HAP-1 (cell line): ENCODE measurements around the gene DNAH2.
A peak's percentile ranks its signal among the peaks of the same experiment; 100 is the strongest.
"Not testable (repeated sequence)": the region's sequence is repeated elsewhere in the genome, so short reads cannot be mapped to it uniquely, and the experiment has no call there.

ENCODE experiments used
- DNase-seq, 2 experiments: peaks; one replicate each; pipeline ENCODE4 v3.0.0-alpha.2; 2016 to 2020; ENCODE audit warnings: low spot score in 2 of 2
- H3K27me3 ChIP-seq: fragments of 250-450 bp; sonication (Bioruptor Pico); 2 replicates; pipeline ENCODE4 v1.5.1; 2020; ENCODE audit warnings: low read depth, mild to moderate bottlenecking, moderate library complexity
- H3K36me3 ChIP-seq: fragments of 250-450 bp; sonication (Bioruptor Pico); replicated peaks from 2 replicates; pipeline ENCODE4 v1.5.1; 2020; ENCODE audit warnings: mild to moderate bottlenecking
- H3K4me1 ChIP-seq: fragments of 250-450 bp; sonication (Bioruptor Pico); 2 replicates; pipeline ENCODE4 v1.5.1; 2020; ENCODE audit warnings: mild to moderate bottlenecking
- H3K4me3 ChIP-seq: fragments of 250-450 bp; sonication (Bioruptor Pico); 2 replicates; pipeline ENCODE4 v1.5.1; 2020; ENCODE audit warnings: mild to moderate bottlenecking, moderate library complexity
- H3K9me3 ChIP-seq: fragments of 250-450 bp; sonication (Bioruptor Pico); 2 replicates; pipeline ENCODE4 v1.5.1; 2020; ENCODE audit warnings: mild to moderate bottlenecking, moderate library complexity
- in situ Hi-C: fragments of 300-500 bp; cut with MboI; formaldehyde crosslinking; loops from 3 replicates; pipeline ENCODE4 v1.14.3; 2020; ENCODE audit warnings: low sequenced_read_pairs, inconsistent platforms, mixed read lengths

The DNAH2 gene

DNA sequence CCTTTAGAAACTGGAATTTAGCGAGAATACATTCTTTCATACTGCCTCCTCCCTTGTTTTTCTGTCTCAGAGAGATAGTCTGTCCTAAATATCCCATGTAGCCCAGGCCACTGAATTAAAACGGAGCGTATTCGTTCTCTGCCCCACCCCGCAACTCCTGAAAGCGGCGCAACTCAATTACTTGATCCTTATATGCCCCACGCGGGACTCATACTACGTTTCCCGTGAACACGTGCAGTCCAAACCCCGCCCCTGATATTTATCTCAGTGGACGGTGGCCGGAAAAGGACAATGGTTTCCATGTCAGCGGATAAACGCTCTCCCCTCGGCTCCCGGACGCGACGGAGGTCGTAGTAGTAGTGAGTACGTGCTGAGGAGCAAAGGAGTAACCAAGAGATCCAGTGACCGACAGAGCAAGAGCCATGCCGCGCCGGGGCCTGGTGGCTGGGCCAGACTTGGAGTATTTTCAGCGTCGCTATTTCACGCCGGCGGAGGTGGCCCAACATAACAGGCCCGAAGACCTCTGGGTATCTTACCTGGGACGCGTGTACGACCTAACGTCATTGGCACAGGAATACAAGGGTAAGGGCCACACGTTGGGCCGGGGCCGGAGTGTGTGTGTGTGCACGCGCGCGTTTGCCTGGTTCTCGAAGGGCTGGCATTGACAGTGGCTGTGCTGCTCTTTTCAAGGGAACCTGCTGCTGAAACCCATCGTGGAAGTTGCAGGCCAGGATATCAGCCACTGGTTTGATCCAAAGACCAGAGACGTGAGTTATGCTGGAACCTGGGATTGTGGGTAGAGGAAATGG, 140.4 kb downstream of the DNAH2 start, which contains the start of gene CYB5D1:
TSS of gene CYB5D1 (plus strand) at position 291 of the 809 bp plus-strand sequence. CDS start at position 423, 132 bp downstream.
- peaks cover 12% of the 10 kb centered on the region for H3K36me3 ChIP-seq

DNA sequence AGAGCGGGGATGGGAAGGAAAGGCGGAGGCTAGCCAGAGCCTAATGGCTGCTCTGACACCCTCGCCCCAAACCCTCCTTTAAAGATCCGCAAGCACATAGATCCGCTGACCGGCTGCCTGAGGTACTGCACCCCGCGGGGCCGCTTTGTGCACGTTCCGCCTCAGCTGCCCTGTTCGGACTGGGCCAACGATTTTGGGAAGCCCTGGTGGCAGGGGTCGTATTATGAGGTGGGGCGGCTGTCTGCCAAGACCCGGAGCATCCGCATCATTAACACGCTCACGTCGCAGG, 140.9 kb downstream of the DNAH2 start:
- Histone ChIP-seq H3K4me3 (peak overlapping the region; percentile 63), H3K4me1 (peaks cover 27% of the 10 kb centered on the region), H3K27me3 (no peaks in the 10 kb centered on the region), H3K9me3 (no peaks in the 10 kb centered on the region), H3K36me3 (peaks cover 14% of the 10 kb centered on the region)
- in situ Hi-C loops: no loop called here
- peak; percentile 61 to 76 for DNase-seq

More for the DNA sequence above, 140.4 kb downstream of the DNAH2 start, which contains the start of gene CYB5D1:
- Histone ChIP-seq H3K9me3 (no peaks in the 10 kb centered on the region), H3K27me3 (no peaks in the 10 kb centered on the region), H3K4me3 (peak within 1 kb of the TSS; percentile 63), H3K4me1 (peaks cover 22% of the 10 kb centered on the region)
- peak; percentile 93 for DNase-seq
- in situ Hi-C loops: no loop called here

DNA sequence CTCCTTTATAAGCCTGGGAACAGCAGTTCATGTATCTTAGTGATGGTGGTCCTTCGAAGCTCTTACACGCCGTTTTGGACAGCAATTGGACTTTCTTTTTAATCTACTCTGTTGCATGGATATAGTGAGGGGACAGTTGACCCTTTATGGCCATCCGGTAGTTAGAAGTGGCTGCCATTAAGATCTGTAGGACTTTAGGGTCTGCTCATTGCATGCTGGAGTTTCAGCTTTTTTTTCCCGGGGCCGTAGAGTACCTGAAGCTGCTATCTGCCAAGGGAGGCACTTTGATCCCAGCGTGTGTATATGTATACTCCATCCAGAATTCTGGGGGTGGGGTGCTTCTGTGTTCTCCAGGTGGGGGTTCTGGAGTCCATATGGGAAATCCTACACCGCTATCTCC, 141.5 kb downstream of the DNAH2 start:
- Histone ChIP-seq H3K36me3 (peaks cover 20% of the 10 kb centered on the region), H3K4me1 (peaks cover 27% of the 10 kb centered on the region), H3K9me3 (no peaks in the 10 kb centered on the region), H3K4me3 (peak overlapping the region; percentile 63; the same call in 1 of the 2 replicates), H3K27me3 (no peaks in the 10 kb centered on the region)
- in situ Hi-C loops: no loop called here
- no peak for DNase-seq

DNA sequence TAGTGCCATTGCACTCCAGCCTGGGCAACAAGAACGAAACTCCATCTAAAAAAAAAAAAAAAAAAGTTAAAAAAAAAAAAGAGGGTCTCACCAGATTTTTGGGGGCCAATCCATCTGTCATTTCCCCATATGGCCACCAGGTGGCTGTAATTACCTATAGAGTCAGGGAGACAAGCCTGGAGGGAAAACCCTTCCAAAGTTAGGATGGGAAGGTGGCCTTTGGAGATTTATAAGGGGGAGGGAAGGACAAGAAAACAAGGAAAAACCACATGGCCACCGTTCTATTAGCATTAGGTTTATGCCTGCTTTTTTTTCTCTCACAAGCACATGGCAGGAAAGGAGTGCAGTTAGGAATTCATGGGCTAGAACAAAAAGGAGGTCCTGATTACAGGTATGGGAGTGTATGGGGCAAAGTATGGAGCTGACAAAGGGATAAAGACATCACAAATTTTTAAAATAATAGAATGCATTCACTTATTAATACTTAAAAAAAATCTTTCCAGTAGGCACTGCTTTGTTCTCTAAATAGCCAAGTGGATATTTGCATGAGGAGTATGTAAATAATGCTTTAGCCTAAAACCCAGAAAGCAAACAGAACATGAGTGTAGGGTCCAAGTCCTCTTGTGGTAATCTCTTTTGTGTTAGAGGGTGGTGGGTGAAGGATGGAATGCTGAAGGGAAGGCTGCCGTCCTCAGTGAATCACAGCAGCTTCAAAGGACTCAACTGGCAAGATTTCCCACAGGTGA, 145.3 kb downstream of the DNAH2 start:
- in situ Hi-C loops: loop anchor here (5.0 kb wide), 1 partner anchor 39 kb away; no protein-coding TSS in a partner anchor
- Histone ChIP-seq H3K4me1 (peaks cover 16% of the 10 kb centered on the region), H3K36me3 (peaks cover 36% of the 10 kb centered on the region), H3K27me3 (no peaks in the 10 kb centered on the region), H3K9me3 (no peaks in the 10 kb centered on the region), H3K4me3 (no peak overlapping the region)
- DNase-seq: peak; percentile 64 to 74

DNA sequence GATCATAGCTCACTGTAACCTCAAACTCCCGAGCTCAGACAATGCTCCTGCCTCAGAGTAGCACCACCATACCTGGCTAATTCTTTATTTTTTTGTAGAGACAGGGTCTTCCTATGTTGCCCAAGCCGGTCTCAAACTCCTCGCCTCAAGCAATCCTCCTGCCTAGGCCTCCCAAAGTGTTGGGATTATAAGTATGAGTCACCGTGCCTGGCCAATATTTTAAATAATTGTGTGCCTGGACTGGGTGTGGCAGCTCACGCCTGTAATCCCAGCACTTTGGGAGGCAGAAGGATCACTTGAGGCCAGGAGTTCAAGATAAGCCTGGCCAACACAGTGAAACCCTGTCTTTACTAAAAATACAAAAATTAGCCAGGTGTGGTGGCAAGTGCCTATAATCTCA, 146.8 kb downstream of the DNAH2 start:
- not testable (repeated sequence) for DNase-seq, H3K27me3 ChIP-seq, H3K4me3 ChIP-seq, H3K4me1 ChIP-seq, H3K9me3 ChIP-seq
- peaks cover 33% of the 10 kb centered on the region for H3K36me3 ChIP-seq
- in situ Hi-C loops: loop anchor here (5.0 kb wide), 1 partner anchor 38 kb away; no protein-coding TSS in a partner anchor

DNA sequence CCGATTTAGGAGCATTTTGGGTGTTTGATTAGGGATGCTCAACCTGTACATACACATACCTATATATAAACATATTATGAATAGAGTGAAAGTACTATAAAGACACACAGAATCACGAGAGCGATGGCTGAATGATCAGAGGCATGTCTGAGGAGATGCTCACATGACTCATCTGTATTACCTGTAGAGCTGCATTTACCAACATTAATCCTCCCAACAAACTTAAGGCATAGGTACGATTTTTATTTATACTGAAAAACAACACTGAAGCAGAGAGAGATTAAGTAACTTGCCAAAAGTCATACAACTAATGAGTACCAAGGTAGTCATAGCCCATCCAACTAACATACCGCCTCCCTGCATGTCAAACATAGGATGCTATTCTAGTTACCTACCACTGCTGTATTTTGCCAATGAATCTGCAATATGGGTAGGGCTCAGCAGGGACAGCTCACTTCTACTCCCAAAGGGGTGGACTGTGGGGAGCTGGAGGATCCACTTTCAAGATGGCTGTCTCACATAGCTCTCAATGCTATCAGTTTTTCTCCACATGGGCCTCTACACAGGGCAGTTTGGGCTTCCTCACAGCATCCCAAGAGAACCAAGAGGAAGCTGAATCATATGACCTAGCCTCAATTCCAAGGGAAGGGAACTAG, 147.6 kb downstream of the DNAH2 start:
- no peak for DNase-seq
- H3K9me3 ChIP-seq: no peaks in the 10 kb centered on the region
- in situ Hi-C loops: loop anchor here (5.0 kb wide), 1 partner anchor 37 kb away; no protein-coding TSS in a partner anchor
- no peak overlapping the region for H3K4me3 ChIP-seq
- peaks cover 8% of the 10 kb centered on the region for H3K4me1 ChIP-seq
- no peaks in the 10 kb centered on the region for H3K27me3 ChIP-seq
- peaks cover 30% of the 10 kb centered on the region for H3K36me3 ChIP-seq

DNA sequence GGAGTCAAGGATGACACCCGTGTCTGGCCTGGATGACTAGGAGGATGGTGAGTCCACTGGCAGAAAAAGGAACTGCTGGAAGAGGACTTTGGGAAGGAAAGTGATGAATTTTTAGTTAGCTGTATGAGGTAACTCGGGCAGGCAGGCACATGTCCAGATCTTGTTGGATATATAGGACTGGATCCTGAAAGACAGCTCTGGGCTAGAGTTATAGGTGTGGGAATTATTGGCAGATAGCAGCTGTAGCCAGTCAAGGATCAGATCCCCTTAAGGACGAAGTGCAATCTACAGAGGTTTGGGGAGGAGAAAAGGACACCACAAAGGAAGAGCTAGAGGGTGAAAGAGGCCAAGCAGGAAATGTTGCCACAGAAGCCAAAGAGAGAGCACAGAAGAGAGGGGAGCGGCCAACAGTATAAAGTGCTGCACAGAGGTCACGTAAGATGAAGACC, 150.4 kb downstream of the DNAH2 start:
- no peak overlapping the region for H3K4me3 ChIP-seq
- H3K27me3 ChIP-seq: no peaks in the 10 kb centered on the region
- peaks cover 37% of the 10 kb centered on the region for H3K36me3 ChIP-seq
- H3K4me1 ChIP-seq: peaks cover 6% of the 10 kb centered on the region
- H3K9me3 ChIP-seq: no peaks in the 10 kb centered on the region
- no peak for DNase-seq
- in situ Hi-C loops: no loop called here

DNA sequence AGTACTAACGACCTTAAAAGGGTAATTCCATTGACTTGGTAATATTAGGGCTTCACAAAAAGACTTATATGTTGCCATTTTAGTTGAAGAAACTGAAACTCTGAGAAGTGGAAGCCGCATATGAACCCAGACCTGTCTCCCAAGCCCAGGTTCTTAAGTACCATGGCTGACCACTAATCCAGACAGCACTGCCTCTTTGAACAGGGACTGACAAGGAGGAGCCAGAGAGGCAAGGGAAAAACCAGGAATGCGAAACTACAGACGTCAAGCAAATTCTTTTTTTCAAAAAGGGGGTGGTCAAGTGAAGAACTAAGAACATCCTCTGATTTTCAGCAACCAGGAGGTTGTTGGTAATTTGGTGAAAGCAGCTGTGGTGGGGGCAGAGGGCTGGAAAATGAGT, 155.5 kb downstream of the DNAH2 start:
- Histone ChIP-seq H3K4me1 (no peaks in the 10 kb centered on the region), H3K9me3 (no peaks in the 10 kb centered on the region), H3K4me3 (no peak overlapping the region), H3K36me3 (peaks cover 45% of the 10 kb centered on the region), H3K27me3 (no peaks in the 10 kb centered on the region)
- in situ Hi-C loops: no loop called here
- DNase-seq: no peak

DNA sequence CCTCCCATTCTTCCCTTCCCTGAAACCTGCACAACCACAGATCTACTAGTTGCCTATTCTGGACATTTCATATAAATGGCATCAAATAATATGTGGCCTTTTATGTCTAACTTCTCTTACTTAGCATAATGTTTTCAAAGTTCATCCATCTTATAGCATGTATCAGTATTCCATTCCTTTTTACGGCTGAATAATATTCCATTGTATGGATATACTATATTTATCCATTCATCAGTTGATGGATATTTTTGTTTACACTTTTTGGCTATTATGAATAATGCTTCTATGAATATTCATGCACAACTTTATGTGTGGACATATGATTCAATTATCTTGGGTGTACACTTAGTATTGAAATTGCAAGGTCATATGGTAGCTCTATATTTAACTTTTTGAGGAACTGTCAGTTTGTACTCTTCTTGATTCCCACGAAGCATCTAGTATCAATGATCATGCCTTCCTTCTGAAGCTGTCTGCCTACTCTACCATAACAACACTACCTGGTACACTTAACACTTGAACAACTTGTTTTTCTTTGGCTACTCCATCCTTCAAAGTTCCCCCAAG, 158.3 kb downstream of the DNAH2 start:
- Histone ChIP-seq H3K4me1 (no peaks in the 10 kb centered on the region), H3K4me3 (no peak overlapping the region), H3K27me3 (no peaks in the 10 kb centered on the region), H3K36me3 (peaks cover 58% of the 10 kb centered on the region), H3K9me3 (no peaks in the 10 kb centered on the region)
- in situ Hi-C loops: no loop called here
- DNase-seq: no peak

DNA sequence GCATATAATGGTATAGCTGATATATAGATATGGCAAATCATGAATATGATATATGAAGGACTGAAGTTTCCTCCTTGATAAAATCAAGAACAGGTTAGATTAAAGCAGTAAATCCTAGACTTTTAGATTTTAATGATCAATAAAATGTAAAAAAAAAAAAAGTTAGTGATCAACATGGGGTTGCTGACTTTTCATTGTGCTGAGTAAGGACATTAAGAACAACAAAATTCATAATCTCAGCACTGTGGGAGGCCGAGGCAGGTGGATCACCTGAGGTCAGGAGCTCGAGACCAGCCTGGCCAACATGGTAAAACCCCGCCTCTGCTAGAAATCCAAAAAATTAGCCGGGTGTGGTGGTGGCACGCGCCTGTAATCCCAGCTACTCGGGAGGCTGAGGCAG, 160.7 kb downstream of the DNAH2 start:
- H3K4me3 ChIP-seq: no peak overlapping the region
- peaks cover 62% of the 10 kb centered on the region for H3K36me3 ChIP-seq
- peaks cover 9% of the 10 kb centered on the region for H3K4me1 ChIP-seq
- H3K27me3 ChIP-seq: no peaks in the 10 kb centered on the region
- no peaks in the 10 kb centered on the region for H3K9me3 ChIP-seq
- no peak for DNase-seq
- in situ Hi-C loops: no loop called here

DNA sequence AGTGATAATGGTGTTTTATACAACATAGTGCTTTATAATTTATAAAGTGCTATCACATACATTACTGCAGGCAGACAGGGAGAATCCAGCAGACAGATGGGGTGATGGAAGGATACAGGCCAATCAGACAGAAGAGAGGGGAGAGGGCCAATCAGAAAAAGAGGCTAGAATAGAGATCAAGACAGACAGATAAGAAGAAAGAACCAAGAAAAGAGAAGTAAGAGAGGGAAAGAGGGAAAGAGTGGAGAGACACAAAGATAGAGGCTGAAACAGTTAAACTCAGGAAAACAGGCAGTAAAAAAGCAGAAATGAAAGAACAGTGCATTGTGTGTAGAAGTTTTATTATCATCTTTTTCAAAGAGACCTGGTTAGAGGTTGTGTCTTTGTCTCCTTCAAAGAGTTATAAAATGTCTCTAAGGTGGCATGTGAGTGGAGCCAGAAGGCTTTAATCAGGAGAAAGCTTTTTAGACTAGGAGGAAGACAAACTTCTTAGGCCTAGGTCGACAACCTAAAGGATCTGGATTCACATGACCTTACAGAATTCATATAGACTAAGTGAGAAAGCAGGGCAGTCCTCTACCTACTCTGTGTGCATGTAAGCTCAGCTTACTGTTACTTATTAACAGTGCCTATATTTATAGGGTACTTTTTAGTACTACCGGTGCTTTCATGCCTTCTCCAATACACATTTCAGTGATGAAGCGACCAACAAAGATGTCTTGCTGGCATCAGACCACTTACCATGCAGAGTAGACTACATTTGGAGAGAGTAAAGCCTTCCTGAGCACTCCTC, 162.7 kb downstream of the DNAH2 start:
- H3K9me3 ChIP-seq: no peaks in the 10 kb centered on the region
- in situ Hi-C loops: no loop called here
- no peak for DNase-seq
- H3K27me3 ChIP-seq: no peaks in the 10 kb centered on the region
- peaks cover 18% of the 10 kb centered on the region for H3K4me1 ChIP-seq
- peaks cover 55% of the 10 kb centered on the region for H3K36me3 ChIP-seq
- H3K4me3 ChIP-seq: no peak overlapping the region

DNA sequence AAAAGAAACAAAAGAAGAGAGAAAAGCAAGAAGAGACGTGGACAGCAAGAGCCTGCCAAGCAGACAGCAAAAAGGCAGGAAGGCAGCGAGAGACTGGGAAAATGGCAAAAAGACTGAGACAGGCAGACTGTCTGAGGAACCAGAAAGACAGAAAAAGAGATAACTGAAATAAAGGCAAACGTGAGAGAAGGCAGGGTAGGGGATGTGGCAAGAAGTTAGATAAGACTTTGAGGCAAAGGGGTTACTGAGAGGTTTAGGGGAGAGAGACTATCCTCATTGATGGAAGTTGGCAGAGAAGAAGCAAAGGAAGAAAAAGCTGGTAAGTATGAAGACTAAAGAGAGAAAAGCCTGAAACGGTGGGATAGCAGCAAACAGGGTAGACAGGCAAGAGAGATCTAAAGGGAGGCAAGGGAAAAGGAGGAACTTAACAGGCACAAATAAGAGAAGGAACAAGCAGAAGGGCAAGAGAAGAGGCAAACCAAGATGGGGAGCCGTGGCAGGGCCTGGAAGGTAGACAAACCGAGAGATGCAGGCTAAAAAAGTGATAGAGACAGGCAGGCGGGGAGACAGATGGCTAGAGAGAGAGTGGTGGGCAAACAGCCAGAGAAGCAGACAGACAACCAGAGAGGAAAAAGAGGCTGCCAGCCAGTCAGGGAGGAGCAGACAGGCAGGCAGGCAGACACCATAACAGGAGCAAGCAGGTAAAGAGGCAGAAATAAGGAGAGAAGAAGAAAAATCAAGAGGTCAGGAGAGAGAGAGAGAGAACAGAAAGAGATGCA, 163.9 kb downstream of the DNAH2 start:
- no peaks in the 10 kb centered on the region for H3K27me3 ChIP-seq
- in situ Hi-C loops: no loop called here
- H3K36me3 ChIP-seq: peaks cover 43% of the 10 kb centered on the region
- H3K4me3 ChIP-seq: no peak overlapping the region
- peaks cover 19% of the 10 kb centered on the region for H3K4me1 ChIP-seq
- DNase-seq: no peak
- no peaks in the 10 kb centered on the region for H3K9me3 ChIP-seq
